Measurements from ENCODE around the gene ABCB9. TPM values are rescaled to one million over a fixed set of nuclear protein-coding genes. Genes with fewer than 3 reads are reported as not detected.

ABCB9 gene
- total RNA-seq, 4 donors from 2014 or later: 0.40 to 15.3 (median 9.2) TPM

- TF ChIP-seq POLR2AphosphoS5 (IDR thresholded peaks at IDR 0.05) (no peak), POLR2A (IDR thresholded peaks at IDR 0.05) (no peak), CTCF (IDR thresholded peaks at IDR 0.05) (no peak), EP300 (IDR thresholded peaks at IDR 0.05; ENCODE audit: low read depth) (no peak)
- intact Hi-C loops (cut with DNase I; ENCODE audit: low total_unique reads) (loop anchor here (10.0 kb wide), 1 partner anchor 265 kb away; the partner anchor contains the start of genes MPHOSPH9 and MTRFR), in situ Hi-C loops (cut with MboI; ENCODE audit: low pct_ligation_motif_present in 1 of 4, low pct_unique_long_range_greater_than_20kb in 1 of 4, low sequenced_read_pairs in 3 of 4) (loop anchor here in 3 of 4 donors (10.0 to 25.0 kb wide), 2 partner anchors 265 to 332 kb away; partner anchors contain the start of genes MPHOSPH9 (in 2 of the 3) and MTRFR (in 2 of the 3))
- no peaks in the 10 kb centered on the region for H3K27me3 ChIP-seq
- DNase-seq: no peak
- 23 to 25% methylated on average over 4 of the region's 4 CpGs for WGBS, 2 donors (ENCODE audit: low coverage in 1 of 2)
- H3K9me3 ChIP-seq: no peaks in the 10 kb centered on the region
- no peak overlapping the region for H3K4me3 ChIP-seq
- H3K4me1 ChIP-seq: peaks cover 9 to 46% (median 24%) of the 10 kb centered on the region in 4 donors
- H3K27ac ChIP-seq: peak overlapping the region in 2 of 4 donors; percentile 5 to 38
- no peaks in the 10 kb centered on the region for H3K36me3 ChIP-seq
These were observed 3.4 kb upstream of the ABCB9 start for GRCh38 chr12:122969676-122970075.

GRCh38 chr12:122968104-122968503, 1.8 kb upstream of the ABCB9 start:
- Histone ChIP-seq H3K4me1 (peaks cover 9 to 49% (median 22%) of the 10 kb centered on the region in 4 donors), H3K4me3 (no peak overlapping the region), H3K27me3 (no peaks in the 10 kb centered on the region), H3K9me3 (no peaks in the 10 kb centered on the region), H3K36me3 (no peaks in the 10 kb centered on the region), H3K27ac (no peak overlapping the region)
- in situ Hi-C loops (cut with MboI; ENCODE audit: low pct_ligation_motif_present in 1 of 4, low pct_unique_long_range_greater_than_20kb in 1 of 4, low sequenced_read_pairs in 3 of 4): loop anchor here in 1 of 4 donors (25.0 kb wide), 1 partner anchor 331 kb away; no protein-coding TSS in a partner anchor
- TF ChIP-seq POLR2AphosphoS5 (IDR thresholded peaks at IDR 0.05) (no peak), POLR2A (IDR thresholded peaks at IDR 0.05) (no peak), EP300 (IDR thresholded peaks at IDR 0.05; ENCODE audit: low read depth) (no peak), CTCF (IDR thresholded peaks at IDR 0.05) (no peak)
- DNase-seq: no peak
- intact Hi-C loops (cut with DNase I; ENCODE audit: low total_unique reads): no loop called here
- 70 to 89% methylated on average over 2 of the region's 2 CpGs for WGBS, 2 donors (ENCODE audit: low coverage in 1 of 2)

GRCh38 chr12:122966743-122967550, 684 bp upstream of the ABCB9 start:
- intact Hi-C loops (cut with DNase I; ENCODE audit: low total_unique reads): no loop called here

More at GRCh38 chr12:122966743-122967550, 684 bp upstream of the ABCB9 start:
- H3K27me3 ChIP-seq: no peaks in the 10 kb centered on the region
- in situ Hi-C loops (cut with MboI; ENCODE audit: low pct_ligation_motif_present in 1 of 4, low pct_unique_long_range_greater_than_20kb in 1 of 4, low sequenced_read_pairs in 3 of 4): loop anchor here in 1 of 4 donors (25.0 kb wide), 1 partner anchor 330 kb away; no protein-coding TSS in a partner anchor
- no peaks in the 10 kb centered on the region for H3K36me3 ChIP-seq
- DNase-seq: no peak
- peaks cover 9 to 57% (median 27%) of the 10 kb centered on the region in 4 donors for H3K4me1 ChIP-seq
- H3K9me3 ChIP-seq: no peaks in the 10 kb centered on the region
- WGBS, 2 donors (ENCODE audit: low coverage in 1 of 2): 53 to 54% methylated on average over 3 to 15 of the region's 15 CpGs
- peak overlapping the region in 1 of 4 donors; percentile 61 for H3K4me3 ChIP-seq
- H3K27ac ChIP-seq: peak overlapping the region; percentile 40 to 67 (median 61)
- no peak for TF ChIP-seq POLR2AphosphoS5 (IDR thresholded peaks at IDR 0.05)
- no peak for TF ChIP-seq POLR2A (IDR thresholded peaks at IDR 0.05)
- no peak for TF ChIP-seq EP300 (IDR thresholded peaks at IDR 0.05; ENCODE audit: low read depth)
- no peak for TF ChIP-seq CTCF (IDR thresholded peaks at IDR 0.05)
